Middle frontal gyrus (tissue), 1 donor: Measurements from ENCODE around the gene RMP24.

Source experiments
- DNase-seq: peaks from one replicate; pipeline ENCODE4 v3.0.0-alpha.2; 2015; ENCODE audit warnings: low spot score; ENCODE audit errors: extremely low spot score

The RMP24 gene

DNA sequence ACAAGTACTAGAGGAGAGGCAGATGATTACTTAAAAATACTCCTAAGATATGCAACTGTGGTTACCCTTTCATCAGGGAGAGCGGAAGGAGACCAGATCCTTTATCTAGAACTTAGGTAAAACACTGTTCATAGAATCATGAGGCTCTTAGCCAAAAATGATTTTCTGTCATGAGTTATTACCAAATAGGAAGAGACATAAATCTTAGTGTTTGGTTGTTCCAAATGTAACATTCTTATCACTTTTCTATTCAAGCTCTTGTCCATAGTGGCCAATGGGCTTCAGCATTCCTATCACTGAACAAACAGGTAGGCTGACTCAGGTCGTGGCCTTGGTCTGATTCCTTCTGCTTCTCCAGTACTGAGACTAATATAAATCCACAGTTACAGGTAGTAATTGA is 56.4 kb downstream of the RMP24 start:
- DNase-seq: no peak
